Activated CD8-positive, alpha-beta memory T cell treated with anti-CD3 and anti-CD28 coated beads, Interleukin-2, amount 50 U/mL, for 48 hours (primary cell): ENCODE results near the gene CCDC138.
A peak's percentile ranks its signal among the peaks of the same experiment; 100 is the strongest.

Experiments used
- DNase-seq: peaks from one replicate; pipeline ENCODE4 v3.0.0-alpha.2; 2020

Gene CCDC138

DNA sequence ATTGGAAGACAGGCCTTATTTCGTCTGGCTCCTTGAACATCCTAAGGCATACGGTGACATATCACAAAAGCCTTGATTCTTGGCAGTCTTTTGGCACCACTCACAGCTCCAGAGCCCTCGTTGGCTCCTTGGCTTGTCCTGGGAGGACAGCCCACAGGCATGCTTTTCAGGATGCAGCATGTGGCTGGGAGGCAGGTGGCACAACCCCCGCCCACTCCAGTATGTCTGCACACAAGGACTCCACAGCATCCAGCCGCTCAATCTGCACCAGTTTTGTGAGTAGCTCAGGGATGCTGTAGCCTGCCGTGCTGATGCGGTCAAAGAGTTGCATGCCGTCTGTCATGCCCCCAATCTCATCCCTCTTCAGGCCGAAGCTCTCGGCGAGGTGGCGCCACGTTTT lies 110.2 kb downstream of the CCDC138 start:
- no peak for DNase-seq

- DNase-seq = no peak
Measured at GRCh38 chr2:108898315-108899082, 111.9 kb downstream of the CCDC138 start.

DNA sequence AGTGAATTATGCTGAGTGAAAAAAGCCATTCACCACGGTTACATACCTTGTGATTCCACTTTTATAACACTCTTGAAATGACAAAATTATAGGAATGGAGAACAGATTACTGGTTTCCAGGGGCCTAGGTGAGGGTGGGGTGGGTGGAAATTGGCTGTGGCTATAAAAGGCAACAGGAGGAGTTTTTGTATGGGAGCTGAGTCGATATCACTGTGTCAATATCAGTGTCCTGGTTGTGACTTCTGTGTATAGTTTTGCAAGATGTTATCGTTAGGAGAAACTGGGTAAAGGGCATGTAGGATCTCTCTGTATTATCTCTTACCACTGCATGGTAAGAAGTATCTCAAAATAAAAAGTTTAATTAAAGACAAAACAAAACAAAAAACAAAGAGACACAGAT lies 118.1 kb downstream of the CCDC138 start:
- no peak for DNase-seq

- DNase-seq = no peak
Measured at GRCh38 chr2:108905176-108905575, 118.6 kb downstream of the CCDC138 start.

DNA sequence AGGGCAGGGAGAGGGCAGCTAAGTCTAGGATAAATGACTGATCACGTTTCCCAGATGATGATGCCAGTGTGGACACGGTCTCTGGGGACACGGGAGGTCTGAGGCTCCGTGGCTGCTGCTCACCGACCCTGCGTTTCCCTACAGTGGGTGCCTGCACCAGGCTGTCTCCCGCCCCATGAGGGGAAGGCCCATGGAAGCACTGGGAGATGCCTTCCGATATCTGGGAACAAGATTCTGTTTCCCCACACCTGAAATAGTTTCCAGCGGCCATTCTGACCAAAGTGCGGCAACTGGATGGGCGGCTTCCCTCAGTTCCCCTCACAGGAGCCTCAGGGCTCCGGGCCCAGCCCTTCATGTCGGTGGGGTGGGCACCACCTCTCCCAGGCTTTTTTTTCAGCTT lies 119.3 kb downstream of the CCDC138 start:
- DNase-seq = no peak

GRCh38 chr2:108906403-108907077 lies 120.0 kb downstream of the CCDC138 start:
- no peak for DNase-seq

- no peak for DNase-seq
Measured at GRCh38 chr2:108907822-108908712, 121.5 kb downstream of the CCDC138 start.

DNA sequence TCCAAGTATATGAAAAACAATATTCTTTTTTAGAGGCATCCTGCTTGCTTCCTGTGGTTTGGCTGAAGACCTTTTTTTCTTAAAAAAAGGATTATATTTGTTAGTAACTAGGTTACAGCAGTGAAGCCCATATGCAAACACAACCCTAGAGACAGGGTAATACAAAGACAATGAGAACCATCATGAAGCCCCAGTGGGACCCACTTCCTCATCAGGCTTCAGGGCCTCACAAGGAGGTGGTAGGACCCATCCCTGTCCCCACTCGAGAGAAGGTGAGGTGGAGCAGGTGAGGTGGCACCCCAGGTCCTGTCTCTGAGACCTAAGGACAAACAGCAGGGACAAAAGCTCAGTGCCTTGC lies 122.1 kb downstream of the CCDC138 start:
- no peak for DNase-seq

- DNase-seq = no peak
Measured at GRCh38 chr2:108909275-108909823, 122.8 kb downstream of the CCDC138 start.

DNA sequence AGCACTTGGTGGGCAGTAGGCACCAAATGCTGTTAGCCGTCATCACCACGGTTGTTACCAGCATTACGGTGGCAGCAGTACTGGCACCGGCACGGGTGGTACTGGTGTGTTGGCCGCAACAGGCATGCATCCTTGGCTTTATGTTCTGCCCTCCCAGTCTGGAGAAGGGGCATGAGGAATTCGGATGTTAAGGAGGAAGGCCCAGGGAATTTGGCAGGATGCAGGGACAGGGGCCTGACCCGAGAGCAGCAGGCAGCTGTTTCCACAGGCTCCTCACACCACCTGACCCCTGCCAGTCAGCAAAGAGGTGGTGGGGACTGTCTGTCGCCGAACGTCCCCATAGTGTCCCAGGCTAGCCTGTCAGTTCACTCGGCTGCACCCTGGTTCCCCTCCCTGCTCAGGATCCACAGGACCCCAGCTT lies 123.5 kb downstream of the CCDC138 start:
- peak; percentile 40 for DNase-seq

GRCh38 chr2:108910541-108911396 lies 124.2 kb downstream of the CCDC138 start:
- DNase-seq = no peak

DNA sequence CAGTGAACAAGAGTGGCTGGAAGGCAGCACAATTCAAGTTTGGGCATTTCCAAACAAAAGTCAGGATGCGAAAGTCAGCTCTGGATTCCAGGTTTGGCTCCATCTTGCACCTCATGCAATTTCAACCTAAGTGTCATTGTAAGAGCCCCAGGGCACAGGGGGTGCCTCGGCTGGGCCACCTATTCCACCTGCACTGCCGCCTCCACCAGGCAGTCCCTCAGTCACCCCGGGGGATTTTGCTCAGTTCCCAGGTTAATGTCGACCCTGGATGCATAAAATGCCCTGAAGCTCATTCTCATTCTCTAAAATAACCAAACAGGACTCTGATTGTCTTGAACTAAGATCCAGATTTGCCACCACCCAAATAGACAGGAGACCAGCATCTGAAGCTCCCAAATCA lies 124.8 kb downstream of the CCDC138 start:
- no peak for DNase-seq

DNA sequence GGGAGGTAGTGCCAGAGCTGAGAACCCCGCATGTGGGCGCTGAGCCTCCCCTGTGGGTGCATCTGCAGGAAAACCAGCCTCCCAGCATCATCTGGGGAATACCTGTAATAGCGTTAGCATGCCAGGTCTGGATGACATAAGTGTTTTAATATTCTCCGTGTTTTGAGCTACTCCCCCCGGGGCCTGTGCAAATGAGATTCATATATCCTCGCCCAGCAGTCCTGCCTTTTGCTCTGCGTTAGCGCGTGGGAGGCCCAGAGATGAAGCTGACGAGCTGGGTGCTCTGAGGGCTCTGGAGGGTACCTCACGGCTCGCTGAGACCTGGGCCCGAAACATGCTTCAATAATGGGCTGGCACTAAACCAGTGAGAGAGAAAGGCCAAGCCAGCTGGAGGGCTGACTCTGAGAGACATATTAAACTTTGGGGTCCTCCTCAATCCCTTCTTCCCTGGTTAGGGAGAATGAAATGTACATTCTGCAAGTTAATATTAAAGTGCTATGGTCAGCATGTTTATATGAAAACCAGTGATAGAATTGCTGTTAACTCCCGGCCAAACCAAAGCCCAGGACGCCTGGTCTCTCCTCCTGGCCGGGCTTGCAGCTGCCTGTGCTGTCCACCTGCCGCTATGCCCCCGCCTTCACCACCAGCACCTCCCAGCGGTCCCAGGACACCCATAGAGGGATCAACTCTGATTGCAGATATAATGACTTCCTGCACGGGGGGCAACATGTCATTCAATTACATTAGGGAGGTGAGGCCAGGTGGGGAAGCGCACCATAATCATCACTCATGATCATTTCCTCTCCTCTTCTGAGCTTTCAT lies 125.4 kb downstream of the CCDC138 start:
- DNase-seq = no peak

DNA sequence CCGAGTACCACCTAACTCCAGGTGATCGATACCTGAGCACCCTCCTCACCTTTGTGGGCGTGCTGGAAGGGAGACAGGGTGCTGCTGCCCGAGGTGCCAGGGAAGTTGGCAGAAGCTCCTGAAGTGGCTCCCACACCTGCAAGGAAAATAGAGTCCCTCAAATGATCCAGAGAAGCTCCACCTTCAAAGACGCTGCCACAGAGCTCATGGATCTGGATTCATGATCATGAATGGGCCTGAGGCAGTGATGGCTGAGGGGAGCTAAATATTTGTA lies 126.0 kb downstream of the CCDC138 start:
- no peak for DNase-seq

DNA sequence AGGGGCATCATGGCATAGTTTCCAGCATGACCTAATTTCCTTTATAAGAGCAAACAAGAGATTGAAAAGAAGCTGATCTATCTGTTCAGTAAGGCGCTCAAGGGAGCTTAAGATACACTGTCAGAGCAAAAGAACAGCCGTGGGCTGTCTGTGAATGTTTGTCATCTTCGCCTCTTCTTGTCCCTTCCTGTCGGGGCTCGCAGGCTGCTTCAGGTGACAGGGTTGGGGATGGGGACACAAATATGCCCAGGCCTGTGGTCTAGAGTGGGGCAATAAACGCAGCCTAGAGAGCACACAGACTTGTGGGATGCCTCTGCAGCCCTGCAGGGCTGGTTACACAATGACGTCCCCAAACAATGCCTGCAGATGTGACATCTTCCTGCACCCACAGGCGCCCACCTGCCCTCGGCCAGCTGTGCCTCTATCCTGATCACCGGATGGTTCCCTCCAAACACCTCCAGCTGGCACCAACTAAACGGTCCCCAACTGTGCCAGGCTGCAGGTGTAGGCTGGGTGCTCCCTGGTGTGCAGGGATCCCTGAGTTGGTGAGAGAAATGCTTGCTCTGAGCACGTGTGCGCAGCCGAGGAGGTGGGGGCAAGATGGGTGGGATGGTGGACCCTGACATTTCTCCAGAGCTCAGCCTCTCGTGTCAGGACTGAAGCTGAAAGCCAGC lies 129.7 kb downstream of the CCDC138 start:
- no peak for DNase-seq

DNA sequence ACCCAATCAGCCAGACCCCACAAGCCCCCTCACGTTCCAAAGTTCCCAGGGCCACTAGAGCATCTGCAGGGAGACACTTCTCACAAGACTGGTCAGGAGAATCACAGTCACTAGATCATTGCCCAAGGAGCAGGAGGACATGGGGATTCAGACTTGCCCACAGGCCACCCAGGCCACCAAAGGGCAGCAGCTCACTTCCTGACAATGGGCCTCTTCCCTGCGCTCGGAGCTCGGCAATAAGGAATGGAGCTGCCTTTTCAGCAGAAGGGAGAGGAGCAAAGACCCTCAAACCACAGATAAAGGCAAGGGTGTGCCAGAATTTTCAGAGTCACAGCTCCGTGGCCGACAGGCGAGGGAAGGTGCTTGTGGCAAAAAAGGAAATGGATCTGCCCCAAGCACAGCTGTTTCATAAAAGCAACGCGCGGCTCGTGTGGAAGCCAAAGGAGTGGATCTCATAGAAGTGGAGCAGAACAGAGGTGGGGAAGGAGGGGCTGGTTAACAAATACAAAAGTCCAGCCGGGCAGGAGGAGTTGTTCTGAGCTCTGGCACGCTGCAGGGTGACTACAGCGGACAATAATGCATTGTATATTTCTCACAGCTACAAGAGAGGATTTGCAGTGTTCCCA lies 130.3 kb downstream of the CCDC138 start:
- DNase-seq = no peak

- DNase-seq = no peak
Measured at GRCh38 chr2:108917526-108917925, 131.0 kb downstream of the CCDC138 start.

DNA sequence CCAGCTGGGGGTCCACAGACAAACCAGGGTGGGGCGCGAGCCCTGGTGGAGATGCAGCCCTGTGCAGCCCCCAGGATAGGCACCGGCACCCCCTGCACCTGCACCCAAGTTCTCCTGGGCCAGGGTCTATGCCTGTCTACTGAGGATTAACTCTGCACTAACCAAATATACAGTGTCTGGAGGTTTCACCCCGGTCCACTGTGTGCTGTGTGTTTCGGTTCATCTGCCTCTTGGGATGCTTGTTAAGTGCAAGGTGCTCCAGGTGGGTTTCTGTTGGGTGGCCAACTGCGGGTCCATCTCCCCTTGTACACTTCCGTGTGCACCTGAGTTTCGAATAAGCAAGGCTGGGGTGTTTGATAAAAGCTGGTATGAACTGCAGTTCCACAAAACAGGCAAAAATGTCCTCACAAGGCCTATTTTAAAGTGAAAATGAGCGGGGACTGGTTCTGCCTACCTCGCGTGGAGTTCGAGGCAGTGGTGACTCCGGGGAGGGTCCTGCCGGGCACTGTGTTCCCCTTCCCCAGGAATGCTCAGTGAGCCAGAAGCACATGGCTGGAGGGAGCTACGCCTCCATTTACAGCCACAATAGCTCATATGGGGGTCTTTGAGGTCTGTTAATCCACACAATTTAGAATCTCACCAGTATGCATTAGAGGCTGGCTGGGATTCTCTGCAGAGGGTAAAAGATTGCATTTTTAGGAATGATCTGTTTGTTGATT lies 131.7 kb downstream of the CCDC138 start:
- DNase-seq = no peak

DNA sequence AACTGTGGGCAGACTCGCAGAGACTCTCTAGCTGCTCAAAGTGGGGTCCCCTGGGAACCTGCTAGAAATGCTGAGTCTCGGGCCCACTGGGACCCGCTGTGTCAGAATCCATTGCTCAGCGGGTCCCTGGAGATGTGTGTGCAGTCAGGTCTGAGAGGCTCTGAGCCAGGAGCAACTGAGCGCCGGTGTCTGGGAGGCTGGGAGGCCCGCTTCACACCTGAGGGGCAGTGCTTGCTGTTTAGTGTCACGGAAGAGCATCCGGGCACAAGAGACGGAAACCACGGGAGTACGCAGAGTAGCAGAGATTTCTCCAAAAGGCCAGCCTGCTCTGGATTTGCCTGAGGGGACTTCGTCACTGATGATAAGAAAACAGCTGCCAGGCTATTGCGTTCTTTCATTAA lies 132.4 kb downstream of the CCDC138 start:
- no peak for DNase-seq
